Peyer's patch (tissue), 4 donors: ENCODE data around the gene LGSN. TPM values are rescaled to one million over a fixed set of nuclear protein-coding genes. Genes with fewer than 3 reads are reported as not detected.

Experiments
- DNase-seq, 3 donors: peaks; one replicate each; pipeline ENCODE4 v3.0.0-alpha.2; 2017 to 2019
- H3K27ac ChIP-seq, 4 donors: fragments of 200-600 bp; sonication (generic); one replicate each; pipeline ENCODE4 v1.5.1; 2016 to 2019
- H3K27me3 ChIP-seq, 2 donors: fragments of 200-600 bp; sonication (generic); one replicate each; pipeline ENCODE4 v1.5.1; 2019
- H3K36me3 ChIP-seq, 3 donors: fragments of 200-600 bp; sonication (generic); one replicate each; pipeline ENCODE4 v1.5.1; 2016 to 2019
- H3K4me1 ChIP-seq, 4 donors: fragments of 200-600 bp; sonication (generic); one replicate each; pipeline ENCODE4 v1.5.1; 2016 to 2019
- H3K4me3 ChIP-seq, 4 donors: fragments of 200-600 bp; sonication (generic); 1 replicate in 3 of 4; 2 replicates in 1 of 4; pipeline ENCODE4 v1.5.1; 2016 to 2019; ENCODE audit warnings: mild to moderate bottlenecking in 1 of 4
- H3K9me3 ChIP-seq, 4 donors: fragments of 200-600 bp; sonication (generic); one replicate each; pipeline ENCODE4 v1.5.1; 2016 to 2019; ENCODE audit warnings: mild to moderate bottlenecking in 1 of 4
- CTCF ChIP-seq, 6 experiments: fragments of 450-650 bp in 4 of 6; fragments of 200-600 bp in 2 of 6; sonication (generic) in 1 of 6; IDR thresholded peaks; one replicate each; pipeline ENCODE4 v1.5.1; 2017 to 2019; ENCODE audit warnings: antibody characterized with exemption in 6 of 6, mild to moderate bottlenecking in 3 of 6, moderate library complexity in 1 of 6
- POLR2A ChIP-seq, 2 donors: fragments of 450-650 bp; IDR thresholded peaks; one replicate each; pipeline ENCODE4 v1.5.1; 2017; ENCODE audit warnings: antibody characterized with exemption in 2 of 2, mild to moderate bottlenecking in 2 of 2, moderate library complexity in 2 of 2
- total RNA-seq, 4 donors: library from RNA; depleted of rRNA; stranded (reverse); fragments of >200 nt; gene quantifications; one replicate each; pipeline ENCODE4 v1.1.0, GENCODE V29; 2016

Gene LGSN
- total RNA-seq, 4 donors from 2014 or later: not detected

GRCh38 chr6:63352544-63353285 lies 32.9 kb upstream of the LGSN start:
- TF ChIP-seq CTCF (IDR thresholded peaks at IDR 0.05) (peak in 5 of 6 experiments; percentile 14 to 80 (median 59)), POLR2A (IDR thresholded peaks at IDR 0.05) (no peak)
- Histone ChIP-seq H3K4me1 (peaks cover 0 to 11% (median 2%) of the 10 kb centered on the region in 4 donors), H3K36me3 (no peaks in the 10 kb centered on the region), H3K4me3 (peak overlapping the region in 1 of 4 donors; percentile 1), H3K27me3 (no peaks in the 10 kb centered on the region), H3K27ac (peak overlapping the region in 3 of 4 donors; percentile 8 to 68 (median 28)), H3K9me3 (no peaks in the 10 kb centered on the region)
- DNase-seq: peak in 2 of 3 donors; percentile 55 to 60

GRCh38 chr6:63352069-63352543 lies 32.3 kb upstream of the LGSN start:
- Histone ChIP-seq H3K4me1 (peaks cover 0 to 11% (median 2%) of the 10 kb centered on the region in 4 donors), H3K27ac (peak overlapping the region in 1 of 4 donors; percentile 68), H3K36me3 (no peaks in the 10 kb centered on the region), H3K4me3 (no peak overlapping the region), H3K27me3 (no peaks in the 10 kb centered on the region), H3K9me3 (no peaks in the 10 kb centered on the region)
- no peak for DNase-seq
- TF ChIP-seq POLR2A (IDR thresholded peaks at IDR 0.05) (no peak), CTCF (IDR thresholded peaks at IDR 0.05) (peak in 3 of 6 experiments; percentile 58 to 67 (median 64))

- peaks cover 0 to 11% (median 2%) of the 10 kb centered on the region in 4 donors for H3K4me1 ChIP-seq
- no peak for DNase-seq
- no peaks in the 10 kb centered on the region for H3K36me3 ChIP-seq
- H3K27me3 ChIP-seq: no peaks in the 10 kb centered on the region
- no peak overlapping the region for H3K27ac ChIP-seq
- no peak overlapping the region for H3K4me3 ChIP-seq
- TF ChIP-seq POLR2A (IDR thresholded peaks at IDR 0.05): no peak
- no peak for TF ChIP-seq CTCF (IDR thresholded peaks at IDR 0.05)
- no peaks in the 10 kb centered on the region for H3K9me3 ChIP-seq
Observed at GRCh38 chr6:63349401-63349800, 29.6 kb upstream of the LGSN start.

- no peak for DNase-seq
Observed at GRCh38 chr6:63348836-63349235, 29.1 kb upstream of the LGSN start.

GRCh38 chr6:63347599-63347998 lies 27.8 kb upstream of the LGSN start:
- Histone ChIP-seq H3K36me3 (no peaks in the 10 kb centered on the region), H3K27ac (no peak overlapping the region), H3K4me1 (peaks cover 0 to under 1% (median 0%) of the 10 kb centered on the region in 4 donors), H3K9me3 (no peaks in the 10 kb centered on the region), H3K27me3 (no peaks in the 10 kb centered on the region), H3K4me3 (no peak overlapping the region)
- no peak for TF ChIP-seq CTCF (IDR thresholded peaks at IDR 0.05)
- no peak for TF ChIP-seq POLR2A (IDR thresholded peaks at IDR 0.05)
- DNase-seq: no peak

More at GRCh38 chr6:63348836-63349235, 29.1 kb upstream of the LGSN start:
- Histone ChIP-seq H3K4me1 (peaks cover 0 to 11% (median 2%) of the 10 kb centered on the region in 4 donors), H3K4me3 (no peak overlapping the region), H3K27me3 (no peaks in the 10 kb centered on the region), H3K36me3 (no peaks in the 10 kb centered on the region), H3K9me3 (no peaks in the 10 kb centered on the region), H3K27ac (no peak overlapping the region)
- TF ChIP-seq CTCF (IDR thresholded peaks at IDR 0.05) (no peak), POLR2A (IDR thresholded peaks at IDR 0.05) (no peak)
